Parathyroid adenoma (tissue), 2 donors: ENCODE data around the gene CEACAM5.
"Not testable (repeated sequence)": the region's sequence is repeated elsewhere in the genome, so short reads cannot be mapped to it uniquely, and the experiment has no call there.

Experiments
- H2AFZ ChIP-seq: fragments of 300-600 bp; sonication (generic); one replicate; pipeline ENCODE4 v1.7.0; 2017; ENCODE audit warnings: antibody characterized with exemption, mild to moderate bottlenecking
- H3K27ac ChIP-seq: fragments of 300-600 bp; sonication (generic); one replicate; pipeline ENCODE4 v1.7.0; 2017
- H3K27me3 ChIP-seq: fragments of 300-600 bp; sonication (generic); one replicate; pipeline ENCODE4 v1.7.0; 2017; ENCODE audit warnings: low read length; ENCODE audit not compliant: control insufficient read depth, insufficient read depth
- H3K36me3 ChIP-seq: fragments of 300-600 bp; sonication (generic); one replicate; pipeline ENCODE4 v1.7.0; 2017; ENCODE audit warnings: low read length; ENCODE audit not compliant: control insufficient read depth, insufficient read depth
- H3K4me1 ChIP-seq: fragments of 300-600 bp; sonication (generic); one replicate; pipeline ENCODE4 v1.7.0; 2017; ENCODE audit warnings: control low read depth
- H3K4me2 ChIP-seq: fragments of 300-600 bp; sonication (generic); one replicate; pipeline ENCODE4 v1.7.0; 2017; ENCODE audit warnings: low read length
- H3K4me3 ChIP-seq: fragments of 300-600 bp; sonication (generic); one replicate; pipeline ENCODE4 v1.7.0; 2017; ENCODE audit warnings: low read depth, low read length
- H3K79me2 ChIP-seq: fragments of 300-600 bp; sonication (generic); one replicate; pipeline ENCODE4 v1.7.0; 2017; ENCODE audit warnings: control low read depth
- H3K9ac ChIP-seq: fragments of 300-600 bp; sonication (generic); one replicate; pipeline ENCODE4 v1.7.0; 2017; ENCODE audit warnings: mild to moderate bottlenecking
- H3K9me3 ChIP-seq: fragments of 300-600 bp; sonication (generic); one replicate; pipeline ENCODE4 v1.7.0; 2017; ENCODE audit warnings: low read length; ENCODE audit not compliant: control insufficient read depth
- CTCF ChIP-seq: fragments of 300-600 bp; sonication (generic); IDR thresholded peaks from one replicate; pipeline ENCODE4 v1.7.0; 2017; ENCODE audit warnings: antibody characterized with exemption, mild to moderate bottlenecking
- donor health status: primary hyperparathyroidism.

The CEACAM5 gene

GRCh38 chr19:41707502-41707812 is 969 bp upstream of the CEACAM5 start:
- H3K4me3 ChIP-seq = no peak overlapping the region
- no peaks in the 10 kb centered on the region for H3K4me1 ChIP-seq
- TF ChIP-seq CTCF = no peak
- no peak overlapping the region for H3K4me2 ChIP-seq
- H3K27ac ChIP-seq = no peak overlapping the region
- H3K9me3 ChIP-seq = no peaks in the 10 kb centered on the region
- no peaks in the 10 kb centered on the region for H3K36me3 ChIP-seq
- H3K79me2 ChIP-seq = no peaks in the 10 kb centered on the region
- H2AFZ ChIP-seq = no peak overlapping the region
- no peak overlapping the region for H3K9ac ChIP-seq
- H3K27me3 ChIP-seq = no peaks in the 10 kb centered on the region

- H3K4me1 ChIP-seq = no peaks in the 10 kb centered on the region
- H3K9ac ChIP-seq = no peak overlapping the region
- H3K4me3 ChIP-seq = no peak overlapping the region
- no peak for TF ChIP-seq CTCF
- H3K9me3 ChIP-seq = no peaks in the 10 kb centered on the region
- no peaks in the 10 kb centered on the region for H3K36me3 ChIP-seq
- no peaks in the 10 kb centered on the region for H3K27me3 ChIP-seq
- H3K4me2 ChIP-seq = no peak overlapping the region
- no peaks in the 10 kb centered on the region for H3K79me2 ChIP-seq
- H2AFZ ChIP-seq = no peak overlapping the region
- no peak overlapping the region for H3K27ac ChIP-seq
These were observed 505 bp upstream of the CEACAM5 start for GRCh38 chr19:41707871-41708371.

- H3K27me3 ChIP-seq, H3K4me3 ChIP-seq, H2AFZ ChIP-seq, H3K27ac ChIP-seq, H3K36me3 ChIP-seq, H3K79me2 ChIP-seq, H3K9ac ChIP-seq, H3K9me3 ChIP-seq, H3K4me1 ChIP-seq, H3K4me2 ChIP-seq: not testable (repeated sequence)
These were observed 1.1 kb downstream of the CEACAM5 start for GRCh38 chr19:41709516-41709915.

- TF ChIP-seq CTCF = no peak
- H3K27me3 ChIP-seq = no peaks in the 10 kb centered on the region
- H3K4me3 ChIP-seq = no peak overlapping the region
- no peak overlapping the region for H3K27ac ChIP-seq
- no peak overlapping the region for H2AFZ ChIP-seq
- no peaks in the 10 kb centered on the region for H3K9me3 ChIP-seq
- H3K79me2 ChIP-seq = no peaks in the 10 kb centered on the region
- H3K4me1 ChIP-seq = no peaks in the 10 kb centered on the region
- no peak overlapping the region for H3K9ac ChIP-seq
- H3K36me3 ChIP-seq = no peaks in the 10 kb centered on the region
- H3K4me2 ChIP-seq = no peak overlapping the region
These were observed 1.7 kb downstream of the CEACAM5 start for GRCh38 chr19:41709951-41710645.

- Histone ChIP-seq H3K9me3 (no peaks in the 10 kb centered on the region), H3K4me1 (no peaks in the 10 kb centered on the region), H3K36me3 (no peaks in the 10 kb centered on the region), H3K9ac (no peak overlapping the region), H3K4me3 (no peak overlapping the region), H3K27ac (no peak overlapping the region), H3K27me3 (no peaks in the 10 kb centered on the region), H2AFZ (no peak overlapping the region), H3K4me2 (no peak overlapping the region), H3K79me2 (no peaks in the 10 kb centered on the region)
- TF ChIP-seq CTCF = no peak
These were observed 3.2 kb downstream of the CEACAM5 start for GRCh38 chr19:41711376-41712261.
